SK-N-SH treated with all-trans-retinoic acid at 6 μM for 48 hours (cell line): ENCODE data around the gene CENPQ.

ENCODE experiments used
- ATAC-seq: fragments of 200-7000 bp; cut with Tn5 transposase; 3 replicates; pipeline ENCODE4 v1.9.1; 2020; ENCODE audit warnings: mild to moderate bottlenecking, moderate library complexity
- BACH2 ChIP-seq: fragments of 250-450 bp; sonication (Bioruptor Pico); IDR thresholded peaks from 2 replicates; pipeline ENCODE4 v1.9.0; 2021; ENCODE audit warnings: mild to moderate bottlenecking, borderline replicate concordance
- CSDC2 ChIP-seq: fragments of 250-450 bp; sonication (Bioruptor Pico); IDR thresholded peaks from 2 replicates; pipeline ENCODE4 v1.5.0; 2020; ENCODE audit warnings: mild to moderate bottlenecking, moderate library complexity
- ESRRG ChIP-seq: fragments of 250-450 bp; sonication (Bioruptor Pico); IDR thresholded peaks from 2 replicates; pipeline ENCODE4 v1.6.1; 2021; ENCODE audit warnings: mild to moderate bottlenecking
- GLIS3 ChIP-seq: fragments of 250-450 bp; sonication (Bioruptor Pico); IDR thresholded peaks from 2 replicates; pipeline ENCODE4 v1.5.0; 2020; ENCODE audit warnings: mild to moderate bottlenecking, moderate library complexity
- OSR1 ChIP-seq: fragments of 250-450 bp; sonication (Bioruptor Pico); IDR thresholded peaks from 2 replicates; pipeline ENCODE4 v1.8.0; 2022; ENCODE audit warnings: moderate library complexity, mild to moderate bottlenecking, inconsistent platforms
- RARB ChIP-seq: fragments of 250-450 bp; sonication (Bioruptor Pico); IDR thresholded peaks from 2 replicates; pipeline ENCODE4 v1.8.0; 2021; ENCODE audit warnings: mild to moderate bottlenecking, moderate library complexity
- SNAI2 ChIP-seq: fragments of 250-450 bp; sonication (Bioruptor Pico); IDR thresholded peaks from 2 replicates; pipeline ENCODE4 v1.5.0; 2020; ENCODE audit warnings: mild to moderate bottlenecking, moderate library complexity
- TCF4 ChIP-seq: fragments of 250-450 bp; sonication (Bioruptor Pico); IDR thresholded peaks from 2 replicates; pipeline ENCODE4 v1.8.0; 2021; ENCODE audit warnings: mild to moderate bottlenecking, moderate library complexity, borderline replicate concordance
- ZC3H10 ChIP-seq: fragments of 250-450 bp; sonication (Bioruptor Pico); IDR thresholded peaks from 2 replicates; pipeline ENCODE4 v1.5.1; 2021; ENCODE audit warnings: mild to moderate bottlenecking, moderate library complexity
- ZFP3 ChIP-seq: fragments of 250-450 bp; sonication (Bioruptor Pico); IDR thresholded peaks from 2 replicates; pipeline ENCODE4 v1.5.0; 2020; ENCODE audit warnings: mild to moderate bottlenecking, moderate library complexity
- ZFP30 ChIP-seq: fragments of 450-650 bp; formaldehyde crosslinking; IDR thresholded peaks from 2 replicates; pipeline ENCODE4 v1.5.0; 2022; ENCODE audit warnings: mild to moderate bottlenecking, moderate library complexity
- ZNF565 ChIP-seq: fragments of 450-650 bp; formaldehyde crosslinking; conservative IDR thresholded peaks from 2 replicates; pipeline ENCODE4 v1.5.0; 2020; ENCODE audit warnings: low read depth, mild to moderate bottlenecking, moderate library complexity
- ZNF70 ChIP-seq: fragments of 450-650 bp; formaldehyde crosslinking; IDR thresholded peaks from 2 replicates; pipeline ENCODE4 v1.5.0; 2020; ENCODE audit warnings: mild to moderate bottlenecking, moderate library complexity
- ZNF8 ChIP-seq: fragments of 450-650 bp; formaldehyde crosslinking; IDR thresholded peaks from 2 replicates; pipeline ENCODE4 v1.5.0; 2020; ENCODE audit warnings: mild to moderate bottlenecking, moderate library complexity
- TF ChIP-seq, protein P1 (sequence below): fragments of 250-450 bp; sonication (Bioruptor Pico); IDR thresholded peaks from 2 replicates; pipeline ENCODE4 v1.5.0; 2020; ENCODE audit warnings: mild to moderate bottlenecking, moderate library complexity
- TF ChIP-seq, protein P2 (sequence below): fragments of 250-450 bp; sonication (Bioruptor Pico); IDR thresholded peaks from 2 replicates; pipeline ENCODE4 v1.8.0; 2021; ENCODE audit warnings: low read depth, mild to moderate bottlenecking, moderate library complexity, borderline replicate concordance
- TF ChIP-seq, protein P3 (sequence below): fragments of 250-450 bp; sonication (Bioruptor Pico); IDR thresholded peaks from 2 replicates; pipeline ENCODE4 v1.8.0; 2020; ENCODE audit warnings: mild to moderate bottlenecking, moderate library complexity, borderline replicate concordance
- TF ChIP-seq, protein P4 (sequence below): fragments of 250-450 bp; sonication (Bioruptor Pico); IDR thresholded peaks from 2 replicates; pipeline ENCODE4 v1.5.1; 2021; ENCODE audit warnings: mild to moderate bottlenecking, moderate library complexity

The CENPQ gene

DNA sequence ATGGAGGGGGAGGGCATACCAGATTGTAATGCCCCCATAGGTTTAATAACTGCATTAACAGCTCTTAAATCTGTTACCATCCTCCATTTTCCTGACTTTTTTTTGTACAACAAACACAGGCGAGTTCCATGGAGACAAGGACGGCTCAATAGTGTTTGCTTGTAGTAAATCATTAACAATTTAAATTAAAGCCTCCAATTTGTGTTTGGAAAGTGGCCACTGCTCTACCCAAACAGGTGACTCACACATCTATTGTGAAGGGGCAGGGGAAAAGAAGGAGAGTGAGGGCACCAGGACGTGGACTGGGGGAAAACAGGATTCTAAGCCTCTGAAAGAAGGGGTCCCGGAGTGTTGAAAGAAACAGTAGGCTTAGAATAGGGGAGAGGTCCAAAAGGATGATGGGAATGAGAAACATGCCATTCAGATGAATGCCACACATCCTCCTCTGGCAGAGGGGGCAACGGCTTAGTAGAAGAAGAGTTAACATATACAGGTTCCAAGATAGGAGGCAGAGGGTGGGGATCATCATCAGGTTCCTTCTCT, 43.5 kb downstream of the CENPQ start:
- ATAC-seq = no peak
- no peak for TF ChIP-seq SNAI2 (CRISPR knock-in tag)

DNA sequence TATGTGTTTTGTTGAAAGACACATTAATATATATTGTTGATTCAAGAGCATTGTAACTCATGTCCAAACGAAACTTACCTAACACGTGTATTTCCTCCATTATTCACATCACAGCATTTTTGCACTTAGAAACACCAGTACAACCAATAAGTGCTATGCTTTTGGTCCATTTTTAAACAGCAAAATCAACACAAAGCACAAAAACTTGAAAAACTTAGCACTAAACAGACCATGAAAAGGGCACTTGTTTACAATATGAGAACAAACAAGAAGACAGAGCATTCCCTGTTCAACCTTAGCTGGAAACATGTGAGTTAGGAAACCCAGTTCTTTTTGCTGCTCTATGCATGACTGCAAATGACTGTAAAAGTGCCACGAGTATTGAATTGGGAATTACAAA, 46.2 kb downstream of the CENPQ start:
- no peak for TF ChIP-seq ZFP3
- no peak for TF ChIP-seq ZNF565 (CRISPR knock-in tag)
- TF ChIP-seq BACH2 (CRISPR knock-in tag) = no peak
- no peak for TF ChIP-seq RARB (CRISPR knock-in tag)
- no peak for TF ChIP-seq ESRRG (CRISPR knock-in tag)
- TF ChIP-seq ZC3H10 = no peak
- no peak for TF ChIP-seq ZNF70
- TF ChIP-seq, all 23 proteins: peak for 0
- ATAC-seq = no peak

DNA sequence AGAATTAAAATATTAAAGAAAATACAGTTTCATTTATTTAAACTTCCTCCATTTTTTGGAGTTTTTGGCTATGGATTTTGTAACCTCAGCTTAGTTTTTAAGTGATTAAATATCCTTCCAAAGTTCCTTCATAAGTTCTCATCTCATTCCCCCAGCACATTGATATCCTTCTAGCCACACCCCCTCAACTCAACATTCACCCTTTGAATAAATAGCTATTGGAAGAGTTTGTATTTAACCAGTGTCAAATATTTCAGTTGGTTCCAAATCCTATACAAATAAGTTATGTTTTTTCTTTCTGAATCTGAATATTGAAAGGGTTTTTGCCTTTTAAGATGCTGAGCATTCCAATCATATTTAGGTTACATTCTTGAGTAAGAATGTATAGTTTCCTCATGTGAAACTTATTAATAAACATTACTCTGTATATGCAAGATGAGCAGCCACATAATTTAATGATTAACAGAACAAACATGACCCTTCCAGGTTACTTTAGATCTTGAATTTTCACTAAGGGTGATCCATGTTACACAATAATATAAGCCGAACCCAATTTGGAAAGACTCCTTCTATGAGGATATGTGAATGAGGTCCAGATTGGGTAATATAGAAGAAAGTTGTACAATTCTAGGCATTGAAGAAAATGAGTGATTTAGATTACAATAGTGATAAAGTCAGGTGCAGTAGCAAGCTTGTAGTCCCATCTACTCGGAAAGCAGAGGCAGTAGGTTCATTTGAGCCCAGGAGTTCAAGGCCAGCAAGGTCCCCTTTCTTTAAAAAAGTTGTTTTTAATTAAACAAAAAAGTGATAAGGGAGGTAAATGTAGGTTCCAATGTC, 50.2 kb downstream of the CENPQ start:
- TF ChIP-seq, protein P1, sequence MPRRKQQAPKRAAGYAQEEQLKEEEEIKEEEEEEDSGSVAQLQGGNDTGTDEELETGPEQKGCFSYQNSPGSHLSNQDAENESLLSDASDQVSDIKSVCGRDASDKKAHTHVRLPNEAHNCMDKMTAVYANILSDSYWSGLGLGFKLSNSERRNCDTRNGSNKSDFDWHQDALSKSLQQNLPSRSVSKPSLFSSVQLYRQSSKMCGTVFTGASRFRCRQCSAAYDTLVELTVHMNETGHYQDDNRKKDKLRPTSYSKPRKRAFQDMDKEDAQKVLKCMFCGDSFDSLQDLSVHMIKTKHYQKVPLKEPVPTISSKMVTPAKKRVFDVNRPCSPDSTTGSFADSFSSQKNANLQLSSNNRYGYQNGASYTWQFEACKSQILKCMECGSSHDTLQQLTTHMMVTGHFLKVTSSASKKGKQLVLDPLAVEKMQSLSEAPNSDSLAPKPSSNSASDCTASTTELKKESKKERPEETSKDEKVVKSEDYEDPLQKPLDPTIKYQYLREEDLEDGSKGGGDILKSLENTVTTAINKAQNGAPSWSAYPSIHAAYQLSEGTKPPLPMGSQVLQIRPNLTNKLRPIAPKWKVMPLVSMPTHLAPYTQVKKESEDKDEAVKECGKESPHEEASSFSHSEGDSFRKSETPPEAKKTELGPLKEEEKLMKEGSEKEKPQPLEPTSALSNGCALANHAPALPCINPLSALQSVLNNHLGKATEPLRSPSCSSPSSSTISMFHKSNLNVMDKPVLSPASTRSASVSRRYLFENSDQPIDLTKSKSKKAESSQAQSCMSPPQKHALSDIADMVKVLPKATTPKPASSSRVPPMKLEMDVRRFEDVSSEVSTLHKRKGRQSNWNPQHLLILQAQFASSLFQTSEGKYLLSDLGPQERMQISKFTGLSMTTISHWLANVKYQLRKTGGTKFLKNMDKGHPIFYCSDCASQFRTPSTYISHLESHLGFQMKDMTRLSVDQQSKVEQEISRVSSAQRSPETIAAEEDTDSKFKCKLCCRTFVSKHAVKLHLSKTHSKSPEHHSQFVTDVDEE = no peak
- no peak for TF ChIP-seq SNAI2 (CRISPR knock-in tag)
- no peak for ATAC-seq

DNA sequence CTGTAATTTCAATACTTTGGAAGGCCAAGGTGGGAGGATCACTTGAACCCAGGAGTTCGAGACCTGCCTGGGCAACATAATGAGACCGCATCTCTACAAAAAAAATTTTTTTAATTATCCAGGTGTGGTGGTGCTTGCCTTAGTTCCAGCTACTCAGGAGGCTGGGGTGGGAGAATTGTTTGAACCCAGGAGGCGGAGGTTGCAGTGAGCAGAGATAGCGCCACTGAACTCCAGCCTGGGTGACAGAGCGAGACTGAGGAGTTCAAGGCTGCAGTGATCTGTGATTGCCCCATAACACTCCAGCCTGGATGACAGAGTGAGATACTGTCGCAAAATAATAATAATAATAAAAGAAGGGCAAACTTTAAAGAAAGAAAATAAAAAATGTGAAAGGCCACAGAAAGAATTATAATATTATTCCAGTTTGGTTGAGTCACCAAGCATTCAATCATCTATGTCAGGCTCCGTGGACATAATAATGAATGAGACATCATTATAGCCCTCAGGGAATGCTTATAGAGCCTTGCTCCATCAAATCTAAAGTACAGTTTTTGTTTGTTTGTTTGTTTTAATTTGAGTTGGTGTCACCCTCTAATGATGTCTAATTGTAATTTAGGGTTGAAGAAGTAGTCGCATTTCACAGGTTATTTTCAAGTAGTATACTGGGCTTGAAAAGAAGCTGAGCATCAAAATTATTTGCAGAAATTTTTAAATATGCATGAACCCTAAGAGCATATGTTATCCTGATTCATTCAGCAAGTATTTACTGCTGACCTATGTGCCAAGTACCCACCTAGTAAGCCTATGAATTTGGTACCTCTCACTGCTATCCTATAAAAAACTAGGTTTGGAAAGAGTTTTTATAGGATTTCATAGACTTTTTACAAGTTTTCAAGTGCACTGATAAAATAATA, 51.7 kb downstream of the CENPQ start:
- ATAC-seq = no peak
- TF ChIP-seq, protein P2, sequence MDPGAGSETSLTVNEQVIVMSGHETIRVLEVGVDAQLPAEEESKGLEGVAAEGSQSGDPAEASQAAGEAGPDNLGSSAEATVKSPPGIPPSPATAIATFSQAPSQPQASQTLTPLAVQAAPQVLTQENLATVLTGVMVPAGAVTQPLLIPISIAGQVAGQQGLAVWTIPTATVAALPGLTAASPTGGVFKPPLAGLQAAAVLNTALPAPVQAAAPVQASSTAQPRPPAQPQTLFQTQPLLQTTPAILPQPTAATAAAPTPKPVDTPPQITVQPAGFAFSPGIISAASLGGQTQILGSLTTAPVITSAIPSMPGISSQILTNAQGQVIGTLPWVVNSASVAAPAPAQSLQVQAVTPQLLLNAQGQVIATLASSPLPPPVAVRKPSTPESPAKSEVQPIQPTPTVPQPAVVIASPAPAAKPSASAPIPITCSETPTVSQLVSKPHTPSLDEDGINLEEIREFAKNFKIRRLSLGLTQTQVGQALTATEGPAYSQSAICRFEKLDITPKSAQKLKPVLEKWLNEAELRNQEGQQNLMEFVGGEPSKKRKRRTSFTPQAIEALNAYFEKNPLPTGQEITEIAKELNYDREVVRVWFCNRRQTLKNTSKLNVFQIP (CRISPR knock-in tag) = no peak
- TF ChIP-seq BACH2 (CRISPR knock-in tag) (no peak), TCF4 (CRISPR knock-in tag) (no peak), ZC3H10 (no peak), OSR1 (CRISPR knock-in tag) (no peak), ZNF565 (CRISPR knock-in tag) (no peak), ESRRG (CRISPR knock-in tag) (no peak), ZFP30 (CRISPR knock-in tag) (no peak), ZFP3 (no peak), SNAI2 (CRISPR knock-in tag) (no peak), ZNF8 (CRISPR knock-in tag) (no peak), GLIS3 (CRISPR knock-in tag) (no peak), CSDC2 (no peak)
- TF ChIP-seq, protein P3, sequence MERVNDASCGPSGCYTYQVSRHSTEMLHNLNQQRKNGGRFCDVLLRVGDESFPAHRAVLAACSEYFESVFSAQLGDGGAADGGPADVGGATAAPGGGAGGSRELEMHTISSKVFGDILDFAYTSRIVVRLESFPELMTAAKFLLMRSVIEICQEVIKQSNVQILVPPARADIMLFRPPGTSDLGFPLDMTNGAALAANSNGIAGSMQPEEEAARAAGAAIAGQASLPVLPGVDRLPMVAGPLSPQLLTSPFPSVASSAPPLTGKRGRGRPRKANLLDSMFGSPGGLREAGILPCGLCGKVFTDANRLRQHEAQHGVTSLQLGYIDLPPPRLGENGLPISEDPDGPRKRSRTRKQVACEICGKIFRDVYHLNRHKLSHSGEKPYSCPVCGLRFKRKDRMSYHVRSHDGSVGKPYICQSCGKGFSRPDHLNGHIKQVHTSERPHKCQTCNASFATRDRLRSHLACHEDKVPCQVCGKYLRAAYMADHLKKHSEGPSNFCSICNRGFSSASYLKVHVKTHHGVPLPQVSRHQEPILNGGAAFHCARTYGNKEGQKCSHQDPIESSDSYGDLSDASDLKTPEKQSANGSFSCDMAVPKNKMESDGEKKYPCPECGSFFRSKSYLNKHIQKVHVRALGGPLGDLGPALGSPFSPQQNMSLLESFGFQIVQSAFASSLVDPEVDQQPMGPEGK = no peak
- TF ChIP-seq, protein P4, sequence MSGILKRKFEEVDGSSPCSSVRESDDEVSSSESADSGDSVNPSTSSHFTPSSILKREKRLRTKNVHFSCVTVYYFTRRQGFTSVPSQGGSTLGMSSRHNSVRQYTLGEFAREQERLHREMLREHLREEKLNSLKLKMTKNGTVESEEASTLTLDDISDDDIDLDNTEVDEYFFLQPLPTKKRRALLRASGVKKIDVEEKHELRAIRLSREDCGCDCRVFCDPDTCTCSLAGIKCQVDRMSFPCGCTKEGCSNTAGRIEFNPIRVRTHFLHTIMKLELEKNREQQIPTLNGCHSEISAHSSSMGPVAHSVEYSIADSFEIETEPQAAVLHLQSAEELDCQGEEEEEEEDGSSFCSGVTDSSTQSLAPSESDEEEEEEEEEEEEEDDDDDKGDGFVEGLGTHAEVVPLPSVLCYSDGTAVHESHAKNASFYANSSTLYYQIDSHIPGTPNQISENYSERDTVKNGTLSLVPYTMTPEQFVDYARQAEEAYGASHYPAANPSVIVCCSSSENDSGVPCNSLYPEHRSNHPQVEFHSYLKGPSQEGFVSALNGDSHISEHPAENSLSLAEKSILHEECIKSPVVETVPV (CRISPR knock-in tag) = no peak
- TF ChIP-seq, protein P1 = no peak
